22Rv1 (cell line): ENCODE measurements around the gene PRR12.
"Not testable (repeated sequence)": the region's sequence is repeated elsewhere in the genome, so short reads cannot be mapped to it uniquely, and the experiment has no call there.

ENCODE experiments used
- H3K27ac ChIP-seq: fragments of 450-650 bp; 2 replicates; pipeline ENCODE4 v1.5.1; 2017
- ZFX ChIP-seq: fragments of 450-650 bp; IDR thresholded peaks from 2 replicates; pipeline ENCODE4 v1.6.1; 2017; ENCODE audit warnings: antibody characterized with exemption, borderline replicate concordance
- TF ChIP-seq, protein P1 (sequence below): fragments of 450-650 bp; IDR thresholded peaks from 2 replicates; pipeline ENCODE4 v1.5.1; 2017; ENCODE audit warnings: mild to moderate bottlenecking

Gene PRR12

DNA sequence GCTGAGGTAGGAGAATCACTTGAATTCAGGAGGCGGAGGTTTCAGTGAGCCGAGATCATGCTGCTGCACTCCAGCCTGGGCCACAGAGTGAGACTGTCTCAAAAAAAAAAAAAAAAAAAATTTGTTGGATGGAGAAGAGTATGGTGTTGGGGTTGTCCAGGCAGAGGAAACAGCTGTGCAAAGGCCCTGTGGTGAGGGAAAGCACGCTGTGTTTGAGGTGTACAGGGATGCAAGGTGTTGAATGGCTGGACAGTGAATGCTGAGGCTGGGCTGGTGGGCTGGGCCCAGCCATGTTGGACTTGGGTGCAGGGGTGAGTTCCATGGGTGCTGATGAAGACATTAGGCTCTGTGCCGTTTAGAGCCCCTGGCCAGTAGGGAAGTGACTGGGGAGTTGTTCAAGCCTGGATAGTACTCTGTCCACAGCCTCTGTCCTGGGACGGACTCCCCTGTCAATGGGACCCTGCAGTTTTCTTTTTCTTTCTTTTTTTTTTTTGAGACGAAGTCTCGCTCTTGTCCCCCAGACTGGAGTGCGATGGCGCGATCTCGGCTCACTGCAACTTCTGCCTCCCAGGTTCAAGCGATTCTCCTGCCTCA lies 18.6 kb downstream of the PRR12 start:
- no peak overlapping the region for H3K27ac ChIP-seq
- TF ChIP-seq, protein P1, sequence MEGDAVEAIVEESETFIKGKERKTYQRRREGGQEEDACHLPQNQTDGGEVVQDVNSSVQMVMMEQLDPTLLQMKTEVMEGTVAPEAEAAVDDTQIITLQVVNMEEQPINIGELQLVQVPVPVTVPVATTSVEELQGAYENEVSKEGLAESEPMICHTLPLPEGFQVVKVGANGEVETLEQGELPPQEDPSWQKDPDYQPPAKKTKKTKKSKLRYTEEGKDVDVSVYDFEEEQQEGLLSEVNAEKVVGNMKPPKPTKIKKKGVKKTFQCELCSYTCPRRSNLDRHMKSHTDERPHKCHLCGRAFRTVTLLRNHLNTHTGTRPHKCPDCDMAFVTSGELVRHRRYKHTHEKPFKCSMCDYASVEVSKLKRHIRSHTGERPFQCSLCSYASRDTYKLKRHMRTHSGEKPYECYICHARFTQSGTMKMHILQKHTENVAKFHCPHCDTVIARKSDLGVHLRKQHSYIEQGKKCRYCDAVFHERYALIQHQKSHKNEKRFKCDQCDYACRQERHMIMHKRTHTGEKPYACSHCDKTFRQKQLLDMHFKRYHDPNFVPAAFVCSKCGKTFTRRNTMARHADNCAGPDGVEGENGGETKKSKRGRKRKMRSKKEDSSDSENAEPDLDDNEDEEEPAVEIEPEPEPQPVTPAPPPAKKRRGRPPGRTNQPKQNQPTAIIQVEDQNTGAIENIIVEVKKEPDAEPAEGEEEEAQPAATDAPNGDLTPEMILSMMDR = no peak
- TF ChIP-seq ZFX = no peak

DNA sequence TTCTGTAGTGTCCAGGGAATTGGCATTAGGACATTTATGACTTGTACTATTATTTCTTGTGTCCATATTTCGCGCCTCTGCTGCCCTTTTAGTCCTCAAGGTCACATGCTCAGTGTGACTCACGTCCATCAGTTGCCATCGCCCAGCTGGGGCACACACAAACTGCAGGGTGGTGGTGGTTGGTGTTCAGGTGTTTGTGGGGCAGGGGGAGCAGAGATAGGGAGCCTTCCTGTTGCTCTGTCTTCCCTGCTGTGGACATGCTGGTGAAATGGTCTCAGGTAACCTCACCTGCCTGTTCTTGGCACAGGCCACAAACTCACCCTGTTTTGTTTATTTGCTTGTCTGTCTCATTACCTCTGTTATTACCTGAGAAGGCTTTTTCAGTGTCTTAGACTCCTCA lies 22.4 kb downstream of the PRR12 start:
- TF ChIP-seq, protein P1 = no peak
- TF ChIP-seq ZFX = no peak
- H3K27ac ChIP-seq = no peak overlapping the region

DNA sequence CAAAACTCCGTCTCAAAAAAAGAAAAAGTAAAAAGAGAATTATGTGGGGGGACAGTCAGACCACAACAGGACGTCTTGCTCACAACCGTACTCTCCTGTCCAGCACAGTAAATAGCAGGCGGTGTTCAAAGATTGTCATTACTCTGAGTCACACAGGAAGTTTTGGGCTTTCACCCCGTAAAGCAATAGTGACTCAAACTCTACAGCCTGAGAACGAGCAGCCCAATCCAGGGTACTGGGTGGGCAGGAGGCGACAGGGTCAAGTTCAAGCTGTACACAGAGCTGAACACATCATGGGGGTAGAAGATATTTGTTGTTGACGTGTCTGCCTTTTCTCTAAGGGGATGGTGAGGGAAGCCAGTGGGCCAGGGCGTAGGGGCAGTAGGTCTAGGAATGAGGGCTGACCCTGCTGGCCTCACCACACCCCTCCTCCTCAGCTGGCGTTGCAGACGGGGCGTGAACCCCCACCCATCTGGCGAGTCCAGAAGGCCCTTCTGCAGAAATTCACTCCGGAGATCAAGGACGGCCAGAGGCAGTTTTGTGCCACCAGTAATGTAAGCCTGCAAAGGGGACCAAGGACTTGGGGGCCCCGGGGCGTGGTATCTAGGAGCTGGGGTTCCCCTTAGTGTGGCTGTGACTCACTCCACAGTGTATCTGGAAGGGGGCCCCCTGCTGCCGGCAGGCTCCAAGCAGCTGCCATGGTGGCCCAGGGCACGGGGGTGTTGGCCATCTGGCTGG lies 23.3 kb downstream of the PRR12 start:
- no peak overlapping the region for H3K27ac ChIP-seq

DNA sequence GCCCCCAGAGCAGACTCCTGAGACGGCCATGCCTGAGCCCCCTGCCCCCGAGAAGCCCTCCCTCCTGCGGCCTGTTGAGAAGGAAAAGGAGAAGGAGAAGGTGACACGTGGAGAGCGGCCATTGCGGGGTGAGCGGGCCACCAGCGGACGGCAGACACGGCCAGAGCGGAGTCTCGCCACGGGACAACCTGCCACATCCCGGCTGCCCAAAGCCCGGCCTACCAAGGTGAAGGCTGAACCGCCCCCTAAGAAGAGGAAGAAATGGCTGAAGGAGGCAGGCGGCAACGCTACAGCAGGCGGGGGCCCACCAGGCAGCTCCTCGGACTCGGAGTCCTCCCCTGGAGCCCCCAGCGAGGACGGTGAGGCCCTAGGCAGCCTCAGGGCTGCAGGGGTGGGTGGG lies 24.9 kb downstream of the PRR12 start:
- no peak overlapping the region for H3K27ac ChIP-seq
- no peak for TF ChIP-seq ZFX
- TF ChIP-seq, protein P1 = no peak

More for the DNA sequence above, 23.3 kb downstream of the PRR12 start:
- TF ChIP-seq, protein P1 = no peak
- no peak for TF ChIP-seq ZFX

DNA sequence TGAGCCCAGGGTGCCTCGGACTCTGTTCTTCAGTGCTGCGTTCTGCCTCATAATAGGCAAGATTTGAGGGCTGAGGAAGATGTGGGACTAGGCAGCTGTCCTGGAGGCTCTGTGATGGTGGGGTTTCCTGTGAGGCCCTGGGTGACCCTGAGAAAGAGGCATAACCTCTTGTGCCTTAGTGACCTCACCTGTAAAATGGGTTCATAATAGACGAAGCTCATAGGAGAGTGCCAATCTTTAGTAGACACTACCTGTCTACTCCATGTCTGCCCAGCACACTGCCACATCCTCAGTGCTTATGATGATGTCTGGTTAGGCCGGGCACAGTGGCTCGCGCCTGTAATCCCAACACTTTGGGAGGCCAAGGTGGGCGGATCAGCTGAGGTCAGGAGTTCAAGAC lies 25.6 kb downstream of the PRR12 start:
- no peak overlapping the region for H3K27ac ChIP-seq
- TF ChIP-seq, protein P1 = no peak
- TF ChIP-seq ZFX = no peak

DNA sequence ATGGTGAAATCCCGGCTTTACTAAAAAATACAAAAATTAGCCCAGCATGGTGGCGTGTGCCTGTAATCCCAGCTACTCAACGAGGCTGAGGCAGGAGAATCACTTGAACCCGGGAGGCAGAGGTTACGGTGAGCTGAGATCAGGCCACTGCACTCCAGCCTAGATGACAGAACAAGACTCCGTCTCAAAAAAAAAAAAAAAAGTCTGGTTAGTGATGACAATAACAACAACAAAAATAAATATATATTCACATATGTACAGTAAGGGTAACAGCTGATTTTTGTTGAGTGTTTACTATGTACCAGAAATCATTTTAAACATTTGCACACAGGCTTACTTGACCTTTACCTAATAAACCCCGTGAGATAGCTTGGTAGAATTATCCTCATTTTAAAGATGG lies 26.0 kb downstream of the PRR12 start:
- H3K27ac ChIP-seq = no peak overlapping the region
- TF ChIP-seq ZFX = no peak
- TF ChIP-seq, protein P1 = no peak

DNA sequence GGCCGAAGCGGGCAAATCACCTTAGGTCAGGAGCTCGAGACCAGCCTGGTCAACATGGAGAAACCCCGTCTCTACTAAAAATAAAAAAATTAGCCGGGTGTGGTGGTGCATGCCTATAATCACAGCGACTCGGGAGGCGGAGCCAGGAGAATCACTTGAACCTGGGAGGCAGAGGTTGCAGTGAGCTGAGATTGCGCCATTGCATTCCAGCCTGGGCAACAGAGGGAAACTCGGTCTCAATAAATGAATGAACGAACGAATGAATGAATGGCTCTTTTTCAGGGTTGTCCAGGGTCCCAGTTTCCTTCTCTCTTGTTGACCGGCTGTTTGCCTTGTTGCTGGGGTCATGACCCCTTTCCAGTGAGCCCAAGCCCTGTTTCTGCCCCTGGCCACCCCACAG lies 26.9 kb downstream of the PRR12 start:
- H3K27ac ChIP-seq = not testable (repeated sequence)
